Natural killer cell (primary cell): Measurements from ENCODE around the gene EVI5L. TPM values are rescaled to one million over a fixed set of nuclear protein-coding genes. Genes with fewer than 3 reads are reported as not detected.
A peak's percentile ranks its signal among the peaks of the same experiment; 100 is the strongest.

Experiments used
- ATAC-seq, 3 donors: fragments of 150-1000 bp in 2 of 3; fragments of 200-7000 bp in 1 of 3; cut with Tn5 transposase; 1 replicate in 1 of 3; 2 replicates in 2 of 3; pipeline ENCODE4 v1.10.0; 2021; ENCODE audit warnings: mild to moderate bottlenecking in 2 of 3, moderate library complexity in 2 of 3
- DNase-seq, 2 donors: peaks; one replicate each; pipeline versions ENCODE4 v3.0.0 to v3.0.0-alpha.2; 2013 to 2021; ENCODE audit warnings: mixed read lengths in 1 of 2
- H3K27ac ChIP-seq: one replicate; pipeline ENCODE4 v1.5.1; 2013; ENCODE audit warnings: mild to moderate bottlenecking, low read length
- H3K27me3 ChIP-seq: one replicate; pipeline ENCODE4 v1.6.1; 2013; ENCODE audit warnings: low read length; ENCODE audit not compliant: control insufficient read depth, insufficient read depth
- H3K36me3 ChIP-seq: one replicate; pipeline ENCODE4 v1.6.1; 2013; ENCODE audit warnings: low read length; ENCODE audit not compliant: control insufficient read depth, insufficient read depth
- H3K4me1 ChIP-seq: one replicate; pipeline ENCODE4 v1.6.1; 2013; ENCODE audit warnings: low read length; ENCODE audit not compliant: control insufficient read depth, insufficient read depth
- H3K4me3 ChIP-seq: one replicate; pipeline ENCODE4 v1.5.1; 2013; ENCODE audit warnings: low read length
- H3K9me3 ChIP-seq: one replicate; pipeline ENCODE4 v1.6.1; 2013; ENCODE audit warnings: low read length; ENCODE audit not compliant: control insufficient read depth, insufficient read depth
- H3K27ac Mint-ChIP-seq, 2 donors: one replicate each; pipeline ENCODE4 v1.8.0; 2022; ENCODE audit warnings: mild to moderate bottlenecking in 2 of 2, mixed read lengths in 2 of 2, moderate library complexity in 1 of 2
- H3K27me3 Mint-ChIP-seq, 2 donors: one replicate each; pipeline ENCODE4 v1.8.0; 2022; ENCODE audit warnings: low read depth in 2 of 2, mixed read lengths in 2 of 2
- H3K36me3 Mint-ChIP-seq: one replicate; pipeline ENCODE4 v1.8.0; 2022; ENCODE audit warnings: mixed read lengths
- H3K4me1 Mint-ChIP-seq, 2 donors: one replicate each; pipeline ENCODE4 v1.8.0; 2022; ENCODE audit warnings: mixed read lengths in 2 of 2
- H3K4me3 Mint-ChIP-seq: one replicate; pipeline ENCODE4 v1.8.0; 2022; ENCODE audit warnings: mild to moderate bottlenecking, moderate library complexity, mixed read lengths
- H3K9me3 Mint-ChIP-seq, 2 donors: one replicate each; pipeline ENCODE4 v1.8.0; 2022; ENCODE audit warnings: mixed read lengths in 2 of 2
- WGBS: methylation state at CpG from one replicate; pipeline ENCODE4 v1.1.7; 2013; ENCODE audit warnings: missing lambda C conversion rate; ENCODE audit not compliant: insufficient coverage; 5-methylcytosine and 5-hydroxymethylcytosine counted together
- intact Hi-C: fragments of 100-400 bp; cut with micrococcal nuclease; formaldehyde crosslinking; loops from one replicate; pipeline ENCODE4 v1.14.2; 2022
- total RNA-seq, 4 donors: library from RNA; stranded (reverse); fragments of 120-200 nt in 1 of 4; gene quantifications; one replicate each; pipeline versions ENCODE4 v1.2.3 to v1.2.4, GENCODE V29; 2013 to 2022
- TF ChIP-seq, protein P1 (sequence below): fragments of 200-600 bp; IDR thresholded peaks from one replicate; pipeline ENCODE4 v1.8.0; 2022; ENCODE audit warnings: antibody characterized with exemption

EVI5L gene
- total RNA-seq, 3 donors from 2014 or later (not counting 1 experiment from before 2014, with no cell fraction given) = 9.6 to 13.5 (median 11.3) TPM

DNA sequence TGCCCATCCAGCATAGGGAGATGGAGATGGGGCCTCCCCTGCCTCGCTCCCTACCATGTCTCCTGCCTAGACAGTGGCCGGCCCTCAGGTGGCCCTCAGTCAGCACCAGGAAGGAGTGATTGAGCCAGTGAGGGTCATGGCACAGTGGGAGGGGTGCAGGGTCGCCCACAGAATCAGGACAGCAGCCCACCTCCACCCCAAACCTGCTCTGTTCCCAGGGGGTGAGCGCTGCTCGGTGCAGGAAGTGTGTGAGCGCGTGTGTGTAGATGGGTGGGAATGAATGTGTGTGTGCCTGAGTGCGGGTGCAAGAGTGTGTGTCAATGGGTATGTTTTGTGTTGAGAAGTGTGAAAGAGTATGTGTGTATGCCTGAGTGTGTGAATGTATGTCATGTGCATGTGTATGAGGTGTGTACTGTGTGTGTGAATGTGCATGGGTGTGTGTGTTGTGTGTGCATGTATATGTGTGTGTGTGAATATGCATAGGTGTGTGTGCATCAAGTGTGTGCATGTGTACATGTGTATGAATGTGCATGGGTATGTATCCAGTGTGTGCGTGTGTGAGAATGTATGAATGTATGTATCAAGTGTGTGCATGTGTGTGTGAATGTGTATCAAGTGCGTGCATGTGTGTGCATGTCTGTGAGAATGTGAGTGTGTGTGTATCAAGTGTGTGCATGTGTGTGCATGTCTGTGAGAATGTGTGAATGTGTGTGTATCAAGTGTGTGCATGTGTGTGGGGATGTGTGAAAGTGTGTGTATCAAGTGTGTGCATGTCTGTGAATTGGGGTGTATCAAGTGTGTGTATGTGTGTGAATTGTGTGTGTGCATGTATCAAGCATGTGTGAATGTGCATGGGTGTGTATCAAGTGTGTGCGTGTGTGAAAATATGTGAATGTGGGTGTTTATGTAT, 12.0 kb downstream of the EVI5L start:
- Mint-ChIP-seq H3K4me3 (no peak overlapping the region), H3K27me3 (no peaks in the 10 kb centered on the region), H3K4me1 (peaks cover 0 to 4% of the 10 kb centered on the region in 2 donors), H3K9me3 (no peaks in the 10 kb centered on the region), H3K27ac (no peak overlapping the region), H3K36me3 (no peaks in the 10 kb centered on the region)
- intact Hi-C loops = no loop called here
- ATAC-seq (peak in 1 of 3 donors; percentile 25), DNase-seq (no peak)
- Histone ChIP-seq H3K27me3 (no peaks in the 10 kb centered on the region), H3K4me3 (no peak overlapping the region), H3K9me3 (no peaks in the 10 kb centered on the region), H3K4me1 (no peaks in the 10 kb centered on the region), H3K27ac (no peak overlapping the region), H3K36me3 (no peaks in the 10 kb centered on the region)
- 98% methylated on average over 11 of the region's 11 CpGs for WGBS
- TF ChIP-seq, protein P1, sequence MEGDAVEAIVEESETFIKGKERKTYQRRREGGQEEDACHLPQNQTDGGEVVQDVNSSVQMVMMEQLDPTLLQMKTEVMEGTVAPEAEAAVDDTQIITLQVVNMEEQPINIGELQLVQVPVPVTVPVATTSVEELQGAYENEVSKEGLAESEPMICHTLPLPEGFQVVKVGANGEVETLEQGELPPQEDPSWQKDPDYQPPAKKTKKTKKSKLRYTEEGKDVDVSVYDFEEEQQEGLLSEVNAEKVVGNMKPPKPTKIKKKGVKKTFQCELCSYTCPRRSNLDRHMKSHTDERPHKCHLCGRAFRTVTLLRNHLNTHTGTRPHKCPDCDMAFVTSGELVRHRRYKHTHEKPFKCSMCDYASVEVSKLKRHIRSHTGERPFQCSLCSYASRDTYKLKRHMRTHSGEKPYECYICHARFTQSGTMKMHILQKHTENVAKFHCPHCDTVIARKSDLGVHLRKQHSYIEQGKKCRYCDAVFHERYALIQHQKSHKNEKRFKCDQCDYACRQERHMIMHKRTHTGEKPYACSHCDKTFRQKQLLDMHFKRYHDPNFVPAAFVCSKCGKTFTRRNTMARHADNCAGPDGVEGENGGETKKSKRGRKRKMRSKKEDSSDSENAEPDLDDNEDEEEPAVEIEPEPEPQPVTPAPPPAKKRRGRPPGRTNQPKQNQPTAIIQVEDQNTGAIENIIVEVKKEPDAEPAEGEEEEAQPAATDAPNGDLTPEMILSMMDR = no peak

DNA sequence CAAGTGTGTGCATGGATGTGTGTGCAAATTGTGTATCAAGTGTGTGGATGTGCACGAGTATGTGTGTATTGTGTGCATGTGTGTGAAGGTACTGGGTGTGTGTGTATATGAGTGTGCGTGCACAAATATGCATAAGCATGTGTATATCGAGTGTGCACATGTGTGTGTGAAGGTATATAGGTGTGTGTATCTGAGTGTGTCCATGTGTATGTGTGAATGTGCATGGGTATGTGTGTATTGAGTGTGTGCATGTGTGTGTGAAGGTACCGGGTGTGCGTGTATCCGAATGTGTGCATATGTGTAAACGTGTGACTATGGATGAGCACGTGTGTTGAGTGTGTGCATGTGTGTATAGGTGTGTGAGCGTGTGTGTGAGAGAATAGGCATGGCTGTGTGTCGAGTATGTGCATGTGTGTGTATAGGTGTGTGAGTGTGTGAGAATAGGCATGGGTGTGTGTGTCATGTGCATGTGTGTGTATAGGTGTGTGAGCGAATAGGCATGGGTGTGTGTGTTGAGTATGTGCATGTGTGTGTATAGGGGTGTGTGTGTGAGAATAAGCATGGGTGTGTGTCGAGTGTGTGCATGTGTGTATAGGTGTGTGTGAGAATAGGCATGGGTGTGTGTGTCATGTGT, 12.8 kb downstream of the EVI5L start:
- intact Hi-C loops = no loop called here
- Histone ChIP-seq H3K4me3 (no peak overlapping the region), H3K27me3 (no peaks in the 10 kb centered on the region), H3K36me3 (no peaks in the 10 kb centered on the region), H3K4me1 (no peaks in the 10 kb centered on the region), H3K9me3 (no peaks in the 10 kb centered on the region), H3K27ac (no peak overlapping the region)
- no peak for DNase-seq
- TF ChIP-seq, protein P1 = no peak
- Mint-ChIP-seq H3K9me3 (no peaks in the 10 kb centered on the region), H3K27me3 (no peaks in the 10 kb centered on the region), H3K36me3 (no peaks in the 10 kb centered on the region), H3K4me3 (no peak overlapping the region), H3K4me1 (peaks cover 0 to 4% of the 10 kb centered on the region in 2 donors), H3K27ac (no peak overlapping the region)
- 98% methylated on average over 12 of the region's 12 CpGs for WGBS
- peak in 1 of 3 donors; percentile 15 for ATAC-seq

DNA sequence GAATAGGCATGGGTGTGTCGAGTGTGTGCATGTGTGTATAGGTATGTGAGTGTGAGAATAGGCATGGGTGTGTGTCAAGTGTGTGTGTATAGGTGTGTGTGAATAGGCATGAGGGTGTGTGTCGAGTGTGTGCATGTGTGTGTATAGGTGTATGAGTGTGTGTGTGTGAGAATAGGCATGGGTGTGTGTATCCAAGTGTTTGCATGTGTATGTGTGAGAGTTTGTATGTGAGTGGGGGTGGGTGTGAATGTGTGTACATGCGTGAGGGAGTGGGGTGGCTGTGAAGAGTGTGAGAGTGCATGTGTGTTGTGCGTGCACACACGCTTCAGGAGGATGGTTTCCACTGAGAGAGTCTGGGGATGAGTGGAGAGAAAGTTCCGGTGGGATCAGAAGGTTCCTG, 13.5 kb downstream of the EVI5L start:
- H3K4me3 ChIP-seq = no peak overlapping the region
- H3K36me3 ChIP-seq = no peaks in the 10 kb centered on the region
- no peaks in the 10 kb centered on the region for H3K9me3 ChIP-seq
- intact Hi-C loops = no loop called here
- ATAC-seq = peak in 1 of 3 donors; percentile 7
- H3K4me3 Mint-ChIP-seq = no peak overlapping the region
- H3K27ac ChIP-seq = no peak overlapping the region
- no peaks in the 10 kb centered on the region for H3K9me3 Mint-ChIP-seq
- no peak overlapping the region for H3K27ac Mint-ChIP-seq
- no peaks in the 10 kb centered on the region for H3K27me3 Mint-ChIP-seq
- no peaks in the 10 kb centered on the region for H3K4me1 ChIP-seq
- TF ChIP-seq, protein P1 = no peak
- H3K36me3 Mint-ChIP-seq = no peaks in the 10 kb centered on the region
- peaks cover 0 to 4% of the 10 kb centered on the region in 2 donors for H3K4me1 Mint-ChIP-seq
- no peak for DNase-seq
- 94% methylated on average over 6 of the region's 6 CpGs for WGBS
- H3K27me3 ChIP-seq = no peaks in the 10 kb centered on the region
